ENCODE data around the gene CRYBA4. TPM values are rescaled to one million over a fixed set of nuclear protein-coding genes. Genes with fewer than 3 reads are reported as not detected.

The CRYBA4 gene
- total and polyA plus RNA-seq, 2 of the 13 experiments (the other 11 are each of a cell fraction or from before 2014, with no cell fraction given) = not detected

DNA sequence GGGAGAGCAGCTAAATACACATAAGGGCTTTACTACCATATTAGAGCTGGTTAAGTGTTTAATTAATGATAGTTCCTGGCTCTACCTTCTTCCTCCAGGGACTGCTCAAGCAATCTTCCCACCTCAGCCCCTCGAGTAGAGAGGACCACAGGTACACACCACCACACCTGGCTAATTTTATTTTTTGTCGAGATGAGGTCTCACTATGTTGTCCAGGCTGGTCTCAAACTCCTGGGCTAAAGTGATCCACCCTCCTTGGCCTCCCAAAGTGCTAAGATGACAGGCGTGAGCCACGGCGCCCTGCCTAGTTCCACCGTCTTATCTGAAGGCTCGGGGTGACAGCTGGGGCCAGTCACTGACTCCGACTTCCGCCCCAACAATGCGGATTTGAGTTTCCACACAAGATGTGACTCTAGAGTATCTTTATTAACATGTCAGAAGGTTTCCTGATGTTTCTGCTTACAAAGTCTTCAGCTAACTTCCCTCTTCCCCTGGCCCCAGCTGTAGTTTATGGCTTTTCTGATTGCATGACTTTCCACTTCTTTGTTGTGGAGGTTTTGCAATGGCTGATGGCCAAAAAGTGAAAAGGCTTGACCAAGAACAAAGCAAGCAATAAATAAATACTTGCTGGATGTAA lies 48.6 kb upstream of the CRYBA4 start:
- ChIA-PET CTCF (ENCODE audit: low intra/inter-chr PET ratio, low total read pairs) (no interaction called here), POLR2A (no interaction called here)
- H3K9ac ChIP-seq (ENCODE audit: insufficient read depth, low read depth, low read length) = no peak overlapping the region
- no peaks in the 10 kb centered on the region for H3K4me1 ChIP-seq (ENCODE audit: insufficient read depth, low read length)
- BruUV-seq (replicated peaks) = no TSS peak
- H3K4me3 ChIP-seq (replicated peaks in 1 of 3; ENCODE audit: insufficient read depth in 1 of 3, low read depth in 2 of 3, low read length in 3 of 3) = no peak overlapping the region
- H3K9me3 ChIP-seq (ENCODE audit: low read length) = no peaks in the 10 kb centered on the region
- intact Hi-C loops (cut with micrococcal nuclease; ENCODE audit: unreplicated experiment) = no loop called here
- no peak for TF ChIP-seq MIER3 (CRISPR knock-in tag; IDR thresholded peaks at IDR 0.05; ENCODE audit: borderline replicate concordance)
- TF ChIP-seq ZIK1 (CRISPR knock-in tag; IDR thresholded peaks at IDR 0.05; ENCODE audit: borderline replicate concordance, low read depth) = no peak
- TF ChIP-seq ZC3H13 (CRISPR knock-in tag; IDR thresholded peaks at IDR 0.05) = no peak
- TF ChIP-seq, protein P1, sequence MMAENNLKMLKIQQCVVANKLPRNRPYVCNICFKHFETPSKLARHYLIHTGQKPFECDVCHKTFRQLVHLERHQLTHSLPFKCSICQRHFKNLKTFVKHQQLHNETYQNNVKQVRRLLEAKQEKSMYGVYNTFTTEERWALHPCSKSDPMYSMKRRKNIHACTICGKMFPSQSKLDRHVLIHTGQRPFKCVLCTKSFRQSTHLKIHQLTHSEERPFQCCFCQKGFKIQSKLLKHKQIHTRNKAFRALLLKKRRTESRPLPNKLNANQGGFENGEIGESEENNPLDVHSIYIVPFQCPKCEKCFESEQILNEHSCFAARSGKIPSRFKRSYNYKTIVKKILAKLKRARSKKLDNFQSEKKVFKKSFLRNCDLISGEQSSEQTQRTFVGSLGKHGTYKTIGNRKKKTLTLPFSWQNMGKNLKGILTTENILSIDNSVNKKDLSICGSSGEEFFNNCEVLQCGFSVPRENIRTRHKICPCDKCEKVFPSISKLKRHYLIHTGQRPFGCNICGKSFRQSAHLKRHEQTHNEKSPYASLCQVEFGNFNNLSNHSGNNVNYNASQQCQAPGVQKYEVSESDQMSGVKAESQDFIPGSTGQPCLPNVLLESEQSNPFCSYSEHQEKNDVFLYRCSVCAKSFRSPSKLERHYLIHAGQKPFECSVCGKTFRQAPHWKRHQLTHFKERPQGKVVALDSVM (CRISPR knock-in tag; IDR thresholded peaks at IDR 0.05) = no peak
- no peak for TF ChIP-seq POLR2AphosphoS2 (IDR thresholded peaks at IDR 0.05; ENCODE audit: low read depth, low read length)
- TF ChIP-seq, protein P2, sequence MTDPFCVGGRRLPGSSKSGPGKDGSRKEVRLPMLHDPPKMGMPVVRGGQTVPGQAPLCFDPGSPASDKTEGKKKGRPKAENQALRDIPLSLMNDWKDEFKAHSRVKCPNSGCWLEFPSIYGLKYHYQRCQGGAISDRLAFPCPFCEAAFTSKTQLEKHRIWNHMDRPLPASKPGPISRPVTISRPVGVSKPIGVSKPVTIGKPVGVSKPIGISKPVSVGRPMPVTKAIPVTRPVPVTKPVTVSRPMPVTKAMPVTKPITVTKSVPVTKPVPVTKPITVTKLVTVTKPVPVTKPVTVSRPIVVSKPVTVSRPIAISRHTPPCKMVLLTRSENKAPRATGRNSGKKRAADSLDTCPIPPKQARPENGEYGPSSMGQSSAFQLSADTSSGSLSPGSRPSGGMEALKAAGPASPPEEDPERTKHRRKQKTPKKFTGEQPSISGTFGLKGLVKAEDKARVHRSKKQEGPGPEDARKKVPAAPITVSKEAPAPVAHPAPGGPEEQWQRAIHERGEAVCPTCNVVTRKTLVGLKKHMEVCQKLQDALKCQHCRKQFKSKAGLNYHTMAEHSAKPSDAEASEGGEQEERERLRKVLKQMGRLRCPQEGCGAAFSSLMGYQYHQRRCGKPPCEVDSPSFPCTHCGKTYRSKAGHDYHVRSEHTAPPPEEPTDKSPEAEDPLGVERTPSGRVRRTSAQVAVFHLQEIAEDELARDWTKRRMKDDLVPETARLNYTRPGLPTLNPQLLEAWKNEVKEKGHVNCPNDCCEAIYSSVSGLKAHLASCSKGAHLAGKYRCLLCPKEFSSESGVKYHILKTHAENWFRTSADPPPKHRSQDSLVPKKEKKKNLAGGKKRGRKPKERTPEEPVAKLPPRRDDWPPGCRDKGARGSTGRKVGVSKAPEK (CRISPR knock-in tag; IDR thresholded peaks at IDR 0.05; ENCODE audit: borderline replicate concordance) = no peak
- TF ChIP-seq HIVEP1 (CRISPR knock-in tag; IDR thresholded peaks at IDR 0.05) = no peak
- no peak for TF ChIP-seq NR2F2 (IDR thresholded peaks at IDR 0.05; ENCODE audit: borderline replicate concordance, low read depth)
- no peak for TF ChIP-seq RAD51 (IDR thresholded peaks at IDR 0.05; ENCODE audit: borderline replicate concordance)
- TF ChIP-seq ZNF510 (CRISPR knock-in tag; IDR thresholded peaks at IDR 0.05; ENCODE audit: low read depth) = no peak
- no peak for TF ChIP-seq MAF1 (CRISPR knock-in tag; IDR thresholded peaks at IDR 0.05; ENCODE audit: borderline replicate concordance)
- TF ChIP-seq ZBTB38 (CRISPR knock-in tag; IDR thresholded peaks at IDR 0.05) = no peak
- TF ChIP-seq SETDB1 (CRISPR knock-in tag; IDR thresholded peaks at IDR 0.05; ENCODE audit: borderline replicate concordance) = no peak
- TF ChIP-seq, protein P3, sequence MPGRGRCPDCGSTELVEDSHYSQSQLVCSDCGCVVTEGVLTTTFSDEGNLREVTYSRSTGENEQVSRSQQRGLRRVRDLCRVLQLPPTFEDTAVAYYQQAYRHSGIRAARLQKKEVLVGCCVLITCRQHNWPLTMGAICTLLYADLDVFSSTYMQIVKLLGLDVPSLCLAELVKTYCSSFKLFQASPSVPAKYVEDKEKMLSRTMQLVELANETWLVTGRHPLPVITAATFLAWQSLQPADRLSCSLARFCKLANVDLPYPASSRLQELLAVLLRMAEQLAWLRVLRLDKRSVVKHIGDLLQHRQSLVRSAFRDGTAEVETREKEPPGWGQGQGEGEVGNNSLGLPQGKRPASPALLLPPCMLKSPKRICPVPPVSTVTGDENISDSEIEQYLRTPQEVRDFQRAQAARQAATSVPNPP (CRISPR knock-in tag; IDR thresholded peaks at IDR 0.05) = no peak
- TF ChIP-seq AGO1 (IDR thresholded peaks at IDR 0.05; ENCODE audit: low read depth, low read length, poor library complexity, severe bottlenecking) = no peak
- no peaks in the 10 kb centered on the region for H3K27me3 ChIP-seq (ENCODE audit: control insufficient read depth in 1 of 2, insufficient read depth in 2 of 2, low read length in 2 of 2)
- DNase-seq (ENCODE audit: low spot score) (no peak), FAIRE-seq (no peak), ATAC-seq (no peak)
- 92% methylated on average over 9 of the region's 10 CpGs for WGBS (ENCODE audit: low lambda C conversion rate)
- in situ Hi-C loops (cut with HindIII; ENCODE audit: extremely low pct_ligation_motif_present, low pct_unique_long_range_greater_than_20kb) = no loop called here
- 0 out of 5 replicates have a peak, but pooled peaks cover 0 to 4% of the 10 kb centered on the region in 2 experiments for H3K36me3 ChIP-seq (replicated peaks in 1 of 2; ENCODE audit: control insufficient read depth in 1 of 2, insufficient read depth in 2 of 2, low read length in 2 of 2)
- H3K4me2 ChIP-seq (ENCODE audit: low read depth, low read length) = no peak overlapping the region
- no peak overlapping the region for H2AFZ ChIP-seq (ENCODE audit: low read length)
- H3K27ac ChIP-seq (ENCODE audit: extremely low read length, insufficient read depth, low read length) = no peak overlapping the region
- 0 out of 2 replicates have a peak, but pooled peaks cover 2% of the 10 kb centered on the region for H4K20me1 ChIP-seq (ENCODE audit: insufficient read depth, low read length)
- H3K79me2 ChIP-seq (ENCODE audit: insufficient read depth, low read length) = no peaks in the 10 kb centered on the region
